Activated CD4-positive, alpha-beta T cell treated with anti-CD3 and anti-CD28 coated beads, Interleukin-2, amount 50 U/mL, for 16 hours (primary cell): ENCODE results near the gene ST8SIA5.

Experiments
- DNase-seq: peaks from one replicate; pipeline ENCODE4 v3.0.0-alpha.2; 2020

ST8SIA5 gene

GRCh38 chr18:46663539-46663938, 93.3 kb downstream of the ST8SIA5 start:
- DNase-seq: no peak

GRCh38 chr18:46660957-46661749, 95.7 kb downstream of the ST8SIA5 start:
- no peak for DNase-seq

- no peak for DNase-seq
These were observed 97.4 kb downstream of the ST8SIA5 start for GRCh38 chr18:46659484-46659883.

- DNase-seq: no peak
These were observed 99.5 kb downstream of the ST8SIA5 start, which contains the start of gene LOXHD1 for GRCh38 chr18:46657115-46657955. LOXHD1 (minus strand) TSS chr18:46657220; CDS start chr18:46657033, 187 bp downstream.

GRCh38 chr18:46656326-46657114, 100.3 kb downstream of the ST8SIA5 start:
- no peak for DNase-seq

GRCh38 chr18:46652372-46652771, 104.5 kb downstream of the ST8SIA5 start:
- DNase-seq: no peak

GRCh38 chr18:46650681-46651080, 106.2 kb downstream of the ST8SIA5 start:
- no peak for DNase-seq

- no peak for DNase-seq
These were observed 107.6 kb downstream of the ST8SIA5 start for GRCh38 chr18:46649071-46649862.

- no peak for DNase-seq
These were observed 110.4 kb downstream of the ST8SIA5 start for GRCh38 chr18:46646468-46646867.

- no peak for DNase-seq
These were observed 114.3 kb downstream of the ST8SIA5 start for GRCh38 chr18:46642561-46642960.

- no peak for DNase-seq
These were observed 114.9 kb downstream of the ST8SIA5 start for GRCh38 chr18:46641917-46642316.

- no peak for DNase-seq
These were observed 117.5 kb downstream of the ST8SIA5 start for GRCh38 chr18:46639386-46639785.

- DNase-seq: no peak
These were observed 120.7 kb downstream of the ST8SIA5 start for GRCh38 chr18:46636040-46636630.

- no peak for DNase-seq
These were observed 124.3 kb downstream of the ST8SIA5 start for GRCh38 chr18:46632401-46633071.

GRCh38 chr18:46630991-46631390, 125.9 kb downstream of the ST8SIA5 start:
- no peak for DNase-seq

- peak; percentile 21 for DNase-seq
These were observed 126.7 kb downstream of the ST8SIA5 start for GRCh38 chr18:46630160-46630559.

- no peak for DNase-seq
These were observed 127.5 kb downstream of the ST8SIA5 start for GRCh38 chr18:46629361-46629760.

GRCh38 chr18:46628206-46628605, 128.6 kb downstream of the ST8SIA5 start:
- no peak for DNase-seq

- no peak for DNase-seq
These were observed 129.7 kb downstream of the ST8SIA5 start for GRCh38 chr18:46627136-46627535.

- DNase-seq: no peak
These were observed 131.8 kb downstream of the ST8SIA5 start for GRCh38 chr18:46625069-46625468.

GRCh38 chr18:46624127-46624526, 132.7 kb downstream of the ST8SIA5 start:
- no peak for DNase-seq
